Neuron (in vitro differentiated cells): ENCODE measurements around the gene CCDC88B.
A peak's percentile ranks its signal among the peaks of the same experiment; 100 is the strongest.

Experiments used
- H2AFZ ChIP-seq: one replicate; pipeline ENCODE4 v1.6.1; 2013; ENCODE audit warnings: low read depth, mild to moderate bottlenecking, inconsistent platforms, low read length, moderate library complexity
- H3K27me3 ChIP-seq: one replicate; pipeline ENCODE4 v1.6.1; 2013; ENCODE audit warnings: low read length; ENCODE audit not compliant: insufficient read depth
- H3K36me3 ChIP-seq: one replicate; pipeline ENCODE4 v1.6.1; 2013; ENCODE audit warnings: low read length; ENCODE audit not compliant: insufficient read depth
- H3K4me1 ChIP-seq: one replicate; pipeline ENCODE4 v1.6.1; 2013; ENCODE audit warnings: low read length; ENCODE audit not compliant: insufficient read depth
- H3K4me3 ChIP-seq: 2 replicates; pipeline ENCODE4 v1.5.1; 2013; ENCODE audit warnings: mild to moderate bottlenecking, low read length, moderate library complexity
- H3K9me3 ChIP-seq: one replicate; pipeline ENCODE4 v1.6.1; 2013; ENCODE audit warnings: low read length

Gene CCDC88B

GRCh38 chr11:64384981-64385944 is 45.3 kb downstream of the CCDC88B start:
- Histone ChIP-seq H3K9me3 (no peaks in the 10 kb centered on the region), H3K4me1 (no peaks in the 10 kb centered on the region), H3K27me3 (peaks cover 4% of the 10 kb centered on the region), H3K36me3 (no peaks in the 10 kb centered on the region), H2AFZ (no peak overlapping the region), H3K4me3 (no peak overlapping the region)

GRCh38 chr11:64385945-64386704 is 46.1 kb downstream of the CCDC88B start:
- Histone ChIP-seq H2AFZ (no peak overlapping the region), H3K4me1 (no peaks in the 10 kb centered on the region), H3K4me3 (no peak overlapping the region), H3K27me3 (peaks cover 4% of the 10 kb centered on the region), H3K9me3 (no peaks in the 10 kb centered on the region), H3K36me3 (no peaks in the 10 kb centered on the region)

- Histone ChIP-seq H3K4me3 (no peak overlapping the region), H3K27me3 (peaks cover 4% of the 10 kb centered on the region), H2AFZ (no peak overlapping the region), H3K36me3 (no peaks in the 10 kb centered on the region), H3K9me3 (no peaks in the 10 kb centered on the region), H3K4me1 (no peaks in the 10 kb centered on the region)
Observed at GRCh38 chr11:64387916-64388315, 47.9 kb downstream of the CCDC88B start.

- no peaks in the 10 kb centered on the region for H3K4me1 ChIP-seq
- H3K9me3 ChIP-seq: no peaks in the 10 kb centered on the region
- H3K36me3 ChIP-seq: no peaks in the 10 kb centered on the region
- H2AFZ ChIP-seq: no peak overlapping the region
- H3K27me3 ChIP-seq: peaks cover 4% of the 10 kb centered on the region
- H3K4me3 ChIP-seq: no peak overlapping the region
Observed at GRCh38 chr11:64388894-64389293, 48.9 kb downstream of the CCDC88B start.

- H2AFZ ChIP-seq: no peak overlapping the region
- no peaks in the 10 kb centered on the region for H3K36me3 ChIP-seq
- no peaks in the 10 kb centered on the region for H3K9me3 ChIP-seq
- H3K27me3 ChIP-seq: peaks cover 5% of the 10 kb centered on the region
- H3K4me1 ChIP-seq: no peaks in the 10 kb centered on the region
- H3K4me3 ChIP-seq: no peak overlapping the region
Observed at GRCh38 chr11:64389851-64390250, 49.8 kb downstream of the CCDC88B start.

GRCh38 chr11:64390558-64390957 is 50.6 kb downstream of the CCDC88B start:
- Histone ChIP-seq H3K4me1 (peaks cover under 1% of the 10 kb centered on the region), H3K9me3 (no peaks in the 10 kb centered on the region), H3K36me3 (no peaks in the 10 kb centered on the region), H3K27me3 (peaks cover 10% of the 10 kb centered on the region), H3K4me3 (no peak overlapping the region), H2AFZ (no peak overlapping the region)

GRCh38 chr11:64391839-64392238 is 51.8 kb downstream of the CCDC88B start:
- H3K27me3 ChIP-seq: peaks cover 6% of the 10 kb centered on the region

GRCh38 chr11:64395545-64396078 is 55.6 kb downstream of the CCDC88B start:
- H3K9me3 ChIP-seq: no peaks in the 10 kb centered on the region
- H3K27me3 ChIP-seq: peaks cover 11% of the 10 kb centered on the region
- peak overlapping the region; percentile 13 for H2AFZ ChIP-seq
- H3K4me1 ChIP-seq: peaks cover 8% of the 10 kb centered on the region
- H3K36me3 ChIP-seq: no peaks in the 10 kb centered on the region
- H3K4me3 ChIP-seq: no peak overlapping the region

More at GRCh38 chr11:64391839-64392238, 51.8 kb downstream of the CCDC88B start:
- Histone ChIP-seq H3K4me3 (no peak overlapping the region), H3K4me1 (peaks cover 8% of the 10 kb centered on the region), H3K36me3 (no peaks in the 10 kb centered on the region), H2AFZ (no peak overlapping the region), H3K9me3 (no peaks in the 10 kb centered on the region)

GRCh38 chr11:64396079-64396591 is 56.1 kb downstream of the CCDC88B start:
- no peaks in the 10 kb centered on the region for H3K36me3 ChIP-seq
- peaks cover 8% of the 10 kb centered on the region for H3K4me1 ChIP-seq

GRCh38 chr11:64400102-64400501 is 60.1 kb downstream of the CCDC88B start:
- Histone ChIP-seq H3K36me3 (no peaks in the 10 kb centered on the region), H3K27me3 (peaks cover 8% of the 10 kb centered on the region), H2AFZ (no peak overlapping the region), H3K4me3 (no peak overlapping the region), H3K4me1 (peaks cover 10% of the 10 kb centered on the region), H3K9me3 (no peaks in the 10 kb centered on the region)

More at GRCh38 chr11:64396079-64396591, 56.1 kb downstream of the CCDC88B start:
- no peak overlapping the region for H3K4me3 ChIP-seq
- H3K9me3 ChIP-seq: no peaks in the 10 kb centered on the region
- H3K27me3 ChIP-seq: peaks cover 11% of the 10 kb centered on the region
- peak overlapping the region; percentile 13 for H2AFZ ChIP-seq

- H3K9me3 ChIP-seq: no peaks in the 10 kb centered on the region
- no peaks in the 10 kb centered on the region for H3K36me3 ChIP-seq
- H3K27me3 ChIP-seq: peaks cover 4% of the 10 kb centered on the region
- no peak overlapping the region for H3K4me3 ChIP-seq
- peaks cover 9% of the 10 kb centered on the region for H3K4me1 ChIP-seq
- H2AFZ ChIP-seq: no peak overlapping the region
Observed at GRCh38 chr11:64400667-64401066, 60.7 kb downstream of the CCDC88B start.

- no peaks in the 10 kb centered on the region for H3K9me3 ChIP-seq
- H3K4me1 ChIP-seq: peaks cover 12% of the 10 kb centered on the region
- peaks cover 4% of the 10 kb centered on the region for H3K27me3 ChIP-seq
- no peaks in the 10 kb centered on the region for H3K36me3 ChIP-seq
- no peak overlapping the region for H2AFZ ChIP-seq
- no peak overlapping the region for H3K4me3 ChIP-seq
Observed at GRCh38 chr11:64401775-64402174, 61.8 kb downstream of the CCDC88B start.

GRCh38 chr11:64403106-64403505 is 63.1 kb downstream of the CCDC88B start:
- Histone ChIP-seq H2AFZ (no peak overlapping the region), H3K4me3 (no peak overlapping the region), H3K9me3 (no peaks in the 10 kb centered on the region), H3K36me3 (no peaks in the 10 kb centered on the region), H3K4me1 (peaks cover 12% of the 10 kb centered on the region), H3K27me3 (peaks cover 4% of the 10 kb centered on the region)
